Glutamatergic neuron (in vitro differentiated cells): Measurements from ENCODE around the gene PACSIN3. TPM values are rescaled to one million over a fixed set of nuclear protein-coding genes. Genes with fewer than 3 reads are reported as not detected.

Source experiments
- DNase-seq: peaks from one replicate; pipeline ENCODE4 v3.0.0; 2022
- H3K27ac Mint-ChIP-seq: one replicate; pipeline ENCODE4 v1.8.0; 2020; ENCODE audit warnings: mild to moderate bottlenecking, mixed read lengths, inconsistent platforms; ENCODE audit not compliant: unreplicated experiment
- H3K27me3 Mint-ChIP-seq: one replicate; pipeline ENCODE4 v1.8.0; 2020; ENCODE audit warnings: mild to moderate bottlenecking, moderate library complexity, mixed read lengths, inconsistent platforms; ENCODE audit not compliant: unreplicated experiment
- H3K36me3 Mint-ChIP-seq: one replicate; pipeline ENCODE4 v1.8.0; 2020; ENCODE audit warnings: mild to moderate bottlenecking, mixed read lengths, inconsistent platforms; ENCODE audit not compliant: unreplicated experiment
- H3K4me1 Mint-ChIP-seq: one replicate; pipeline ENCODE4 v1.8.0; 2020; ENCODE audit warnings: mild to moderate bottlenecking, low read depth, mixed read lengths, inconsistent platforms; ENCODE audit not compliant: unreplicated experiment
- H3K4me3 Mint-ChIP-seq: one replicate; pipeline ENCODE4 v1.8.0; 2020; ENCODE audit warnings: mild to moderate bottlenecking, mixed read lengths, inconsistent platforms; ENCODE audit not compliant: unreplicated experiment
- H3K9me3 Mint-ChIP-seq: one replicate; pipeline ENCODE4 v1.8.0; 2020; ENCODE audit warnings: mild to moderate bottlenecking, moderate library complexity, mixed read lengths, inconsistent platforms; ENCODE audit not compliant: unreplicated experiment
- total RNA-seq: library from RNA; stranded (reverse); fragmentation: NEBNext Ultra II Directional; extraction: Animal tissue kit (Norgen Biotek cat#: 25700); gene quantifications from one replicate; pipeline ENCODE4 v1.2.1, GENCODE V29; 2021; ENCODE audit not compliant: unreplicated experiment
- TF ChIP-seq, protein P1 (sequence below): fragments of 200-600 bp; sonication (generic); IDR thresholded peaks from one replicate; pipeline ENCODE4 v1.5.0; 2021; ENCODE audit not compliant: partially characterized antibody, unreplicated experiment

Gene PACSIN3
- total RNA-seq, 1 donor from 2014 or later = 2.2 TPM

DNA sequence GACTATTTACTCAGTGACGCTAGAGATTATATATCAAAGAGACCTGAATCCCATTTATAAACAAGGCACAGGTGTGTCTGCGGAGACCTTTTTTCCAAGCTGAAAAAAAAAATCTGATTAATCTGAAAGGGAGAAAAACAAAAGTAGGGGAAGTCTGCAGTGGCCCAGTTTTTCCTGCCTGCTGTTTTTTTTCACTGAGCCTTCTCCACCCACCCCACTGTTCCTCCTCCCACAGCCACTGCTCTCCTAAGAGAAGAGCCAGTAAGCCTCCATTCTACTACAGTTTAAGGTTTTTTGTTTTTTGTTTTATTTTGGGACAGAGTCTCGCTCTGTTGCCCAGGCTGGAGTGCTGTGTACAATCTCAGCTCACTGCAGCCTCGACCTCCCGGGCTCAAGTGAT, 28.0 kb downstream of the PACSIN3 start:
- DNase-seq = no peak
- Mint-ChIP-seq H3K4me3 (no peak overlapping the region), H3K36me3 (no peaks in the 10 kb centered on the region), H3K4me1 (peaks cover 14% of the 10 kb centered on the region), H3K27me3 (peaks cover 14% of the 10 kb centered on the region), H3K9me3 (peaks cover 6% of the 10 kb centered on the region), H3K27ac (no peak overlapping the region)
- TF ChIP-seq, protein P1, sequence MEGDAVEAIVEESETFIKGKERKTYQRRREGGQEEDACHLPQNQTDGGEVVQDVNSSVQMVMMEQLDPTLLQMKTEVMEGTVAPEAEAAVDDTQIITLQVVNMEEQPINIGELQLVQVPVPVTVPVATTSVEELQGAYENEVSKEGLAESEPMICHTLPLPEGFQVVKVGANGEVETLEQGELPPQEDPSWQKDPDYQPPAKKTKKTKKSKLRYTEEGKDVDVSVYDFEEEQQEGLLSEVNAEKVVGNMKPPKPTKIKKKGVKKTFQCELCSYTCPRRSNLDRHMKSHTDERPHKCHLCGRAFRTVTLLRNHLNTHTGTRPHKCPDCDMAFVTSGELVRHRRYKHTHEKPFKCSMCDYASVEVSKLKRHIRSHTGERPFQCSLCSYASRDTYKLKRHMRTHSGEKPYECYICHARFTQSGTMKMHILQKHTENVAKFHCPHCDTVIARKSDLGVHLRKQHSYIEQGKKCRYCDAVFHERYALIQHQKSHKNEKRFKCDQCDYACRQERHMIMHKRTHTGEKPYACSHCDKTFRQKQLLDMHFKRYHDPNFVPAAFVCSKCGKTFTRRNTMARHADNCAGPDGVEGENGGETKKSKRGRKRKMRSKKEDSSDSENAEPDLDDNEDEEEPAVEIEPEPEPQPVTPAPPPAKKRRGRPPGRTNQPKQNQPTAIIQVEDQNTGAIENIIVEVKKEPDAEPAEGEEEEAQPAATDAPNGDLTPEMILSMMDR = no peak

DNA sequence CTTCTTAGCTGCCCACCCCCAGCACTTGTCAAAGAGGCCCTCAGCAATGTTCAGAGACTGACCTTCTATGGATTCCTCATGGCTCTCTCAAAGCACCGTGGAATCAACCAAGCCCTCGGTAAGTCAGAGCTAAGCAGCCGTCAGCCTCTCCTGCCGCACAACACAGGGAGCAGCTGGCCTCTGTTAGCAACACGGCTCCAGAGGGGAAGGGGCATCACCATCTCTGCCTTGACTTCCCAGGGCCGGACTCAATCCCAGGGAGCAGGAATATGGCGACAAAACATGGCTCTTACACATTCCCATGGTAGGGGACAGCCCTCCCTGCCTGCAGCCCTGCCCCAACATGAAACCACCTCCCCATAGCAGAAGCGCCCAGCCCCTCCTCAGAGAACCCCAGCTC, 28.4 kb downstream of the PACSIN3 start:
- DNase-seq = no peak
- Mint-ChIP-seq H3K9me3 (peaks cover 8% of the 10 kb centered on the region), H3K4me3 (no peak overlapping the region), H3K4me1 (peaks cover 18% of the 10 kb centered on the region), H3K27ac (no peak overlapping the region), H3K36me3 (no peaks in the 10 kb centered on the region), H3K27me3 (peaks cover 14% of the 10 kb centered on the region)
- TF ChIP-seq, protein P1 = no peak

DNA sequence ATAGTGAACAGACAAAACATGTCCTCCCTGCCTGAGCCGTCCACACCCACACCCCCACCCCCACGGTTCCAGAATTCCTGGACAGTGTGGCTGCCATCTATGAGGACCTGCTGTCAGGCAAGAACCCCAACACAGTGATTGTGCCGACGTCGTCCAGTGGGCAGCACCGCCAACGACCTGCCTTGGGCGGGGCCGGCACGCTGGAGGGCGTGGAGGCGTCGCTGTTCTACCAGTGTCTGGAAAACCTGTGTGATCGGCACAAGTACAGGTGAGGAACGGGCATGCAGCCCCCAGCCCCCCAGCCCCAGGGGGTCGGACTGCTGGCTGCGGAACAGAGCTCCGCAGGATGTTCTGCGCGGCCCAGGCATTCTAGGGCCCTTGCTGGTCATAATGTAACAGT, 29.3 kb downstream of the PACSIN3 start:
- H3K36me3 Mint-ChIP-seq = no peaks in the 10 kb centered on the region
- H3K9me3 Mint-ChIP-seq = peaks cover 7% of the 10 kb centered on the region
- H3K4me3 Mint-ChIP-seq = no peak overlapping the region
- TF ChIP-seq, protein P1 = no peak
- H3K27ac Mint-ChIP-seq = no peak overlapping the region
- peaks cover 21% of the 10 kb centered on the region for H3K4me1 Mint-ChIP-seq
- no peak for DNase-seq
- H3K27me3 Mint-ChIP-seq = peaks cover 13% of the 10 kb centered on the region

DNA sequence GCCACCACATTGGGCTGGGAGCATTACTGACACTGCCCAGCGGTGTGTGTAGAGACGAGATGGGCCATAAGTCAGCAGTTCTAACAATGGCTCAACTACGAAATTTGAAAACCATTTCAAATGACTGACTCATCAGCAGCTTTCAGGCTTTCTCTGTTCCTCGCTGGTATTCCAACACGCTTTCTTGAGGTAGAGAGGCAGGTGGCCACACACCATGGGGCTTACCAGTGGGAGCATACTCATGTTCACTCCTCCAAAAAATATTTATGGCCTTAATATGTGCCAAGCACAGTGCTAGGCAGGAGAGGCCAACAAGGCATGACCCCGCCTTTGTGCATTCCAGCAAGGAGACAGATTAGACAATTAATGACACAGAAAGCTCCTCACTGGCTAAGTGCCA, 29.9 kb downstream of the PACSIN3 start:
- DNase-seq = no peak
- peaks cover 19% of the 10 kb centered on the region for H3K4me1 Mint-ChIP-seq
- no peaks in the 10 kb centered on the region for H3K36me3 Mint-ChIP-seq
- H3K27me3 Mint-ChIP-seq = peaks cover 11% of the 10 kb centered on the region
- H3K27ac Mint-ChIP-seq = no peak overlapping the region
- TF ChIP-seq, protein P1 = no peak
- H3K9me3 Mint-ChIP-seq = peaks cover 7% of the 10 kb centered on the region
- H3K4me3 Mint-ChIP-seq = no peak overlapping the region

DNA sequence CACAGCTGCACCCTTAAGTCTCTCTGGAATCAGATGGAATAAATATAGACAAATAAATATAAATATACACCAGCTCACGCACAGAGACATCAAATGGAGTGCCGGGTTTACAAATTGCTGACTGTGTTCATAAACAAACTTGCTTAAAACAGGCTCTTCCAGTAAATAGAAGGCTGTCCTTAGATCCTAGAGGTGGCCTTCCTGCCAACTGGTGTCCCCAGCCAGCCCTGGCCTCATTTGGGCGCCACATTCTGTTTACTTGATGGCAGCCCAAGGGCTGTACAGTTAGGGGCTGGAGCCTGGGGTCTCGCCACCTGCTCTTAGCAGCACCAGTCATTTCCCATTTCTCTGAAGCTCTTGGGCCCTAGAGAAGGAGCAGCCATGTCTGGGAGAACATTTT, 30.4 kb downstream of the PACSIN3 start:
- no peak for DNase-seq
- Mint-ChIP-seq H3K27me3 (peaks cover 13% of the 10 kb centered on the region), H3K4me3 (no peak overlapping the region), H3K9me3 (peaks cover 8% of the 10 kb centered on the region), H3K4me1 (peaks cover 19% of the 10 kb centered on the region), H3K27ac (no peak overlapping the region), H3K36me3 (no peaks in the 10 kb centered on the region)
- TF ChIP-seq, protein P1 = no peak
